Measurements from ENCODE around the gene KCNK2. TPM values are rescaled to one million over a fixed set of nuclear protein-coding genes. Genes with fewer than 3 reads are reported as not detected.

KCNK2 gene
- total RNA-seq, 2 experiments from 2014 or later, result not detected

DNA sequence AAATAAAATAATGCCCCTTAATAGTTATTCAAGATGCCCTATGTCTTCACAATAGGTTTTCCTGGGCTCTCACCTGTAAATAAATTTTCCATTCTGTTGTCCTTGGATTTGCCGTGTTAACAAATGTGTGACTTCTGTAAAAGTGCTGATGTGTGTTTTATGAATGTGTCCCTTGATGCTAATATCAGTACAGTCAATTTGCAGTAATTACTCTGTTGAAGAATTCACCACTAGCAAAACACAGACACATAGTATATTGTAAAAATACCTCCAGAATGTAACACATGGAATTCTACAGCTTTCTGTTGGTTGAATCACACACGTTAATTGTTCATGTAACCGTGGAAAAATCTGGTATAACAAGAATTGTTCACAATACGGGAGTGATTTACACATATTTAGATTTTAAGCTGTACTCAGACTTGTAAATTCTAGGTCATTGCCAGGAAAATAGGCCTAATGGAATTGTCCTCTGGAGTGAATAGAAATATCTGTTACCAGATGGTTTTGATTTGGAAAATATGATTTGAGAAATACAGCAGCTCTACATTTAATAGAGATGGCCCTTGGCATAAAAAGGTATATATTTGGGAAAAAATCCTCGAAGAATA is 36.7 kb upstream of the KCNK2 start:
- CTCF ChIA-PET (ENCODE audit: unreplicated experiment), result no interaction called here
- Histone ChIP-seq H4K20me1 (ENCODE audit: insufficient read depth, low read length) (no peaks in the 10 kb centered on the region), H3K4me2 (ENCODE audit: low read length) (no peak overlapping the region), H3K79me2 (ENCODE audit: insufficient read depth, low read depth, low read length) (no peaks in the 10 kb centered on the region), H3K4me1 (ENCODE audit: insufficient read depth, low read length, poor library complexity, severe bottlenecking) (no peaks in the 10 kb centered on the region), H3K9me2 (ENCODE audit: insufficient read depth, low read length) (no peaks in the 10 kb centered on the region), H3K4me3 (ENCODE audit: low read depth, low read length, poor library complexity, severe bottlenecking) (no peak overlapping the region), H3K36me3 (ENCODE audit: insufficient read depth, low read length) (no peaks in the 10 kb centered on the region), H3K9me3 (ENCODE audit: low read length) (no peaks in the 10 kb centered on the region), H2AFZ (ENCODE audit: low read length) (no peak overlapping the region), H3K27ac (ENCODE audit: low read depth, low read length, poor library complexity, severe bottlenecking) (no peak overlapping the region)
- TF ChIP-seq CTCF (conservative IDR thresholded peaks at IDR 0.05; ENCODE audit: low read length) (no peak), EZH2phosphoT487 (IDR thresholded peaks at IDR 0.05; ENCODE audit: borderline replicate concordance, low read depth, low read length) (no peak)
- no TSS peak for BruUV-seq (replicated peaks)
- intact Hi-C loops (cut with micrococcal nuclease; ENCODE audit: unreplicated experiment), result no loop called here
- POLR2A ChIA-PET, result interaction anchor here (0.9 to 1.0 kb wide), 2 partner anchors 15 to 112 kb away, joined by 3 read pairs; no protein-coding TSS in a partner anchor
- DNase-seq (ENCODE audit: low spot score), result no peak

DNA sequence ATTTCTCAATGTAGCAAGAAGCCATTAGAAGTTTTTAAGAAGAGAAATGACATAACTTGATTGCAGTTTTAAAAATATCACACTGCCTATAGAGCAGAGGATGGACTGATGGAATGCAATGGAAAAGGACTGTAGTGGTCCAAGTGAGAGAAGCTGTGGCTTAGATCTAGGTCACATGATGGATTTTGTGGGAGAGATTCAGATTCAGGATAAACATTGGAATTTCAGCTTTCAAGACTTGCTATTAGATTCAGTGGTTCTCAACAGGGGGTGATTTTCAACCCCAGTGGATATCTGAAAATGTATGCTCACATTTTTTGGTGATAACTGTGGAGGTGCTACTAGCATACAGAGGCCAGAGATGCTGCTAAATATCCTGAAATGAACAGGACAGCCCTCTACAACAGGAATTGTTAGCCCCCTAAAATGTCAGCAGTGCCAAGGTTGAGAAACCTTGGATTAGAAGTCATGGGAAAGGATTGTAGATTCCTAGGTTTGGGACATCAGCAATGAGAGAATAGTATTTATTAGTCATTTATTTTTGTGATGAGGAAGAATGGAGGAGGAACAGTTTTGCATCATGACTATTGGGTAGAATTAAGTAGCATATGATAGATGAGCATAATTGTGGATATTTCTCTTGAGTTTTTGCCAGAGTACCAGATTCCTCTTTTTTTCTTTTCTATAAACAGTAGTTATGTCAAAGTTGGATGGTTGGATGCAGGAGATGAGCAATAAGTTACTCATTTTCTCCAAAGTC is 30.1 kb upstream of the KCNK2 start:
- BruUV-seq (replicated peaks), result no TSS peak
- Histone ChIP-seq H4K20me1 (ENCODE audit: insufficient read depth, low read length) (no peaks in the 10 kb centered on the region), H3K4me3 (ENCODE audit: low read depth, low read length, poor library complexity, severe bottlenecking) (no peak overlapping the region), H3K9me2 (ENCODE audit: insufficient read depth, low read length) (no peaks in the 10 kb centered on the region), H3K4me2 (ENCODE audit: low read length) (no peak overlapping the region), H3K9me3 (ENCODE audit: low read length) (no peaks in the 10 kb centered on the region), H3K27ac (ENCODE audit: low read depth, low read length, poor library complexity, severe bottlenecking) (no peak overlapping the region), H3K79me2 (ENCODE audit: insufficient read depth, low read depth, low read length) (no peaks in the 10 kb centered on the region), H3K4me1 (ENCODE audit: insufficient read depth, low read length, poor library complexity, severe bottlenecking) (no peaks in the 10 kb centered on the region), H2AFZ (ENCODE audit: low read length) (no peak overlapping the region), H3K36me3 (ENCODE audit: insufficient read depth, low read length) (no peaks in the 10 kb centered on the region)
- TF ChIP-seq EZH2phosphoT487 (IDR thresholded peaks at IDR 0.05; ENCODE audit: borderline replicate concordance, low read depth, low read length) (no peak), CTCF (conservative IDR thresholded peaks at IDR 0.05; ENCODE audit: low read length) (no peak)
- DNase-seq (ENCODE audit: low spot score), result no peak
- ChIA-PET CTCF (ENCODE audit: unreplicated experiment) (no interaction called here), POLR2A (no interaction called here)
- intact Hi-C loops (cut with micrococcal nuclease; ENCODE audit: unreplicated experiment), result no loop called here

DNA sequence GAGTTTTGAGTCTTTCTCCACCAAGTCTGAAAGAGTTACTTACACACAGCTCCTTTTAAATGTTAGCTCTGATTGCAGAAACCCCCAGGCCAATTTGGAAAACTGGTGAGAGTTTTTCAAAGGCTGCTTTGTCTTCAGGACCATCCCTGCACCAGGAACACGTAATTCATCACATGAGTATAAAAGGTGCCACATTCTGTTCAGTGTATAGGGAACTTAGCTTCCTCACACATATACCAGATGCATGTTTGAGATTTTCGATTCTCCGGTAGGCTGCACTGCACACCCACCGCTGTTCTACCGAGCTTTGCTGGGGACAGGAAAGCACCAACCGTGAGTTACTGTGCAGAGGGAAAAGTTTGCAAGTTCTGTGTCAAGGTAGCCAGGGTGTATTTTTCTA is 28.3 kb upstream of the KCNK2 start:
- ChIA-PET CTCF (ENCODE audit: unreplicated experiment) (no interaction called here), POLR2A (no interaction called here)
- DNase-seq (ENCODE audit: low spot score), result no peak
- H3K9me3 ChIP-seq (ENCODE audit: low read length), result no peaks in the 10 kb centered on the region
- no peak overlapping the region for H3K4me2 ChIP-seq (ENCODE audit: low read length)
- H3K4me1 ChIP-seq (ENCODE audit: insufficient read depth, low read length, poor library complexity, severe bottlenecking), result no peaks in the 10 kb centered on the region
- no peak overlapping the region for H3K27ac ChIP-seq (ENCODE audit: low read depth, low read length, poor library complexity, severe bottlenecking)
- intact Hi-C loops (cut with micrococcal nuclease; ENCODE audit: unreplicated experiment), result no loop called here
- H2AFZ ChIP-seq (ENCODE audit: low read length), result no peak overlapping the region
- H4K20me1 ChIP-seq (ENCODE audit: insufficient read depth, low read length), result no peaks in the 10 kb centered on the region
- H3K4me3 ChIP-seq (ENCODE audit: low read depth, low read length, poor library complexity, severe bottlenecking), result no peak overlapping the region
- no peaks in the 10 kb centered on the region for H3K9me2 ChIP-seq (ENCODE audit: insufficient read depth, low read length)
- no peaks in the 10 kb centered on the region for H3K79me2 ChIP-seq (ENCODE audit: insufficient read depth, low read depth, low read length)
- no peaks in the 10 kb centered on the region for H3K36me3 ChIP-seq (ENCODE audit: insufficient read depth, low read length)
- TF ChIP-seq EZH2phosphoT487 (IDR thresholded peaks at IDR 0.05; ENCODE audit: borderline replicate concordance, low read depth, low read length), result no peak
- TF ChIP-seq CTCF (conservative IDR thresholded peaks at IDR 0.05; ENCODE audit: low read length), result no peak
- no TSS peak for BruUV-seq (replicated peaks)

Measured in OCI-LY7 (cell line).